ENCODE results near the gene PHC3.
"Not testable (repeated sequence)": the region's sequence is repeated elsewhere in the genome, so short reads cannot be mapped to it uniquely, and the experiment has no call there.

PHC3 gene

GRCh38 chr3:170128259-170128976, 53.1 kb downstream of the PHC3 start:
- no peak for DNase-seq

GRCh38 chr3:170117134-170117533, 64.4 kb downstream of the PHC3 start:
- DNase-seq: no peak

- DNase-seq: not testable (repeated sequence)
Measured at GRCh38 chr3:170114165-170114564, 67.4 kb downstream of the PHC3 start.

GRCh38 chr3:170111147-170111771, 70.3 kb downstream of the PHC3 start:
- DNase-seq: no peak

- DNase-seq: no peak
Measured at GRCh38 chr3:170109579-170110293, 71.8 kb downstream of the PHC3 start.

GRCh38 chr3:170108955-170109354, 72.6 kb downstream of the PHC3 start:
- DNase-seq: no peak

- no peak for DNase-seq
Measured at GRCh38 chr3:170107941-170108340, 73.6 kb downstream of the PHC3 start.

GRCh38 chr3:170102431-170102830, 79.1 kb downstream of the PHC3 start:
- no peak for DNase-seq

- no peak for DNase-seq
Measured at GRCh38 chr3:170100944-170101343, 80.6 kb downstream of the PHC3 start.

GRCh38 chr3:170098753-170099152, 82.8 kb downstream of the PHC3 start:
- no peak for DNase-seq

- DNase-seq: no peak
Measured at GRCh38 chr3:170096342-170096741, 85.2 kb downstream of the PHC3 start.

- DNase-seq: no peak
Measured at GRCh38 chr3:170095771-170096170, 85.8 kb downstream of the PHC3 start.

- no peak for DNase-seq
Measured at GRCh38 chr3:170092907-170093306, 88.6 kb downstream of the PHC3 start.

- no peak for DNase-seq
Measured at GRCh38 chr3:170090601-170090981, 90.9 kb downstream of the PHC3 start.

GRCh38 chr3:170089862-170090600, 91.5 kb downstream of the PHC3 start:
- DNase-seq: no peak

GRCh38 chr3:170085396-170085795, 96.1 kb downstream of the PHC3 start:
- DNase-seq: no peak

- no peak for DNase-seq
Measured at GRCh38 chr3:170083343-170083742, 98.2 kb downstream of the PHC3 start.

- no peak for DNase-seq
Measured at GRCh38 chr3:170081079-170081741, 100.3 kb downstream of the PHC3 start.

- no peak for DNase-seq
Measured at GRCh38 chr3:170080605-170081004, 100.9 kb downstream of the PHC3 start.

- no peak for DNase-seq
Measured at GRCh38 chr3:170079536-170080165, 101.9 kb downstream of the PHC3 start.

GRCh38 chr3:170078620-170079281, 102.8 kb downstream of the PHC3 start:
- DNase-seq: no peak

- no peak for DNase-seq
Measured at GRCh38 chr3:170077361-170077760, 104.2 kb downstream of the PHC3 start.

Data from NCI-H2081 (cell line).